NOMO-1 treated with DMSO at 0.1 percent for 48 hours (cell line): Measurements from ENCODE around the gene TRIM31.

ENCODE experiments used
- DNase-seq: peaks from one replicate; lab custom pipeline; 2025; ENCODE audit not compliant: unreplicated experiment; lab: John Stamatoyannopoulos, UW

The TRIM31 gene

DNA sequence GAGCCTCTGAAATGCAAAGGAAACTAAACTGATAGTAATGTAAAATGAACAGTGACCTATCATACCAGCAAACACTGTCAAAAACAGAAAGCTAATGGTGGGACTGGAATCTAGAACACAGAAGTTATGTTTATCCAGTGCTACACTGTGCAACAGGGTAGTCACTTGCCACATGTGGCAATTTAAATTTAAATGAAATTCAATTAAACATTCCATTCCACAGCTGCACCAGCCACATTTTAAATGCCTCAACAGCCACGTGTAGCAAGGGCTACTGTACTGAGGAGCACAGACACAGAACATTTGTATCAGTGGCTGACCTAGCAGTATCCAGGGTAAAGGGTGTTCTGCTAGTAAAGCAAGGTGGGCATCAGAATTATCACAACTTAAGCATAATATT, 57.4 kb downstream of the TRIM31 start:
- no peak for DNase-seq

DNA sequence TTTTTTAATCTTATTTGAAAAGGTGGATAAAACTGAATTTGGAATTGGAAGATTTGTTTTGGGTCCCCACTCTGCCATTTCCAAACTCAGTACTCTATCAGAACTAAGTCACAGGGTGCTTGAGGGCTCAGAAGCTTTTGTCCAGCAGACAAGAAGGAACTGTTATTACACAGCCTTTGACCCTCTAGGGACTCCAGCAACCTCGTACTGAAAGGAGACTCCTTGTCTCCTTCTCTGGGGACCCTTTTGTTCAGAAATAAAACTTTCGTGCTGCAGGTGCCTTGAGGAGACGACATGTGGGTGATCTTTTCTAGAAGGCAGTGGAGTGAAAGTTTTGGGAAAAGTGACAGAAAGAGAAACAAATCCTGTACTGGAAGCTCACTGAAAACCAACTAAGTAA, 59.2 kb downstream of the TRIM31 start:
- DNase-seq: no peak
